Ishikawa (cell line): Measurements from ENCODE around the gene FERMT3.

Experiments used
- CEBPB ChIP-seq: IDR thresholded peaks from 2 replicates; pipeline ENCODE4 v1.6.1; 2012
- EGR1 ChIP-seq: IDR thresholded peaks from 2 replicates; pipeline ENCODE4 v1.6.1; 2012
- EP300 ChIP-seq: IDR thresholded peaks from 2 replicates; pipeline ENCODE4 v1.6.1; 2012; ENCODE audit warnings: borderline replicate concordance
- MAX ChIP-seq: IDR thresholded peaks from 2 replicates; pipeline ENCODE4 v1.6.1; 2012
- RAD21 ChIP-seq: IDR thresholded peaks from 2 replicates; pipeline ENCODE4 v1.6.1; 2012; ENCODE audit warnings: low read depth
- TAF1 ChIP-seq: IDR thresholded peaks from 2 replicates; pipeline ENCODE4 v1.6.1; 2012; ENCODE audit warnings: low read depth, mild to moderate bottlenecking
- TCF12 ChIP-seq: IDR thresholded peaks from 2 replicates; pipeline ENCODE4 v1.6.1; 2012; ENCODE audit warnings: low read depth
- YY1 ChIP-seq: IDR thresholded peaks from 2 replicates; pipeline ENCODE4 v1.6.1; 2012; ENCODE audit warnings: low read depth

GRCh38 chr11:64208086-64208795 is 1.7 kb downstream of the FERMT3 start:
- TF ChIP-seq EP300, result no peak
- TF ChIP-seq MAX, result no peak
- TF ChIP-seq CEBPB, result no peak
- TF ChIP-seq TAF1, result no peak
- no peak for TF ChIP-seq RAD21
- no peak for TF ChIP-seq TCF12
- TF ChIP-seq YY1, result no peak
- TF ChIP-seq EGR1, result no peak
